Keratinocyte (primary cell): ENCODE results near the gene ATG9B. TPM values are rescaled to one million over a fixed set of nuclear protein-coding genes. Genes with fewer than 3 reads are reported as not detected.
A peak's percentile ranks its signal among the peaks of the same experiment; 100 is the strongest.

ENCODE experiments used
- DNase-seq: peaks from one replicate; pipeline ENCODE4 v3.0.0-alpha.2; 2011; ENCODE audit warnings: low read depth, missing footprints, low spot score
- FAIRE-seq: peaks from 2 replicates; lab custom pipeline; 2011; peaks lifted over from hg19 to GRCh38; lab: Jason Lieb, UNC
- H2AFZ ChIP-seq: 2 replicates; pipeline ENCODE4 v1.6.0; 2012; ENCODE audit warnings: low read length, control low read depth, inconsistent platforms; ENCODE audit not compliant: control insufficient read depth
- H3K27ac ChIP-seq: 2 replicates; pipeline ENCODE4 v1.5.1; 2011; ENCODE audit warnings: low read length; ENCODE audit not compliant: control insufficient read depth, insufficient read depth
- H3K27me3 ChIP-seq: 3 replicates; pipeline ENCODE4 v1.6.0; 2011; ENCODE audit warnings: low read length; ENCODE audit not compliant: control insufficient read depth, insufficient read depth; ENCODE audit errors: extremely low read depth
- H3K36me3 ChIP-seq, 2 experiments: 2 replicates in 1 of 2; 3 replicates in 1 of 2; pipeline ENCODE4 v1.5.1; 2011; ENCODE audit warnings: low read length in 2 of 2, mild to moderate bottlenecking in 1 of 2; ENCODE audit not compliant: control insufficient read depth in 2 of 2, insufficient read depth in 2 of 2; ENCODE audit errors: extremely low read depth in 1 of 2
- H3K4me1 ChIP-seq: 3 replicates; pipeline ENCODE4 v1.5.1; 2011; ENCODE audit warnings: low read length; ENCODE audit not compliant: control insufficient read depth, insufficient read depth; ENCODE audit errors: extremely low read depth
- H3K4me2 ChIP-seq: 3 replicates; pipeline ENCODE4 v1.6.0; 2011; ENCODE audit warnings: low read depth, low read length; ENCODE audit not compliant: control insufficient read depth, insufficient read depth; ENCODE audit errors: extremely low read depth
- H3K4me3 ChIP-seq, 3 experiments: fragments of 200-600 bp in 1 of 3; sonication (generic) in 1 of 3; 2 replicates in 2 of 3; 3 replicates in 1 of 3; pipeline ENCODE4 v1.5.1; 2011 to 2016; ENCODE audit warnings: low read length in 3 of 3, mild to moderate bottlenecking in 3 of 3, control low read depth in 2 of 3, inconsistent platforms in 1 of 3, low read depth in 1 of 3, mixed read lengths in 1 of 3, mixed run types in 1 of 3, moderate library complexity in 1 of 3; ENCODE audit not compliant: control insufficient read depth in 2 of 3, insufficient read depth in 2 of 3; ENCODE audit errors: extremely low read depth in 1 of 3
- H3K79me2 ChIP-seq: 2 replicates; pipeline ENCODE4 v1.6.0; 2012; ENCODE audit warnings: low read length; ENCODE audit not compliant: control insufficient read depth, insufficient read depth
- H3K9ac ChIP-seq: 3 replicates; pipeline ENCODE4 v1.6.0; 2011; ENCODE audit warnings: low read length; ENCODE audit not compliant: control insufficient read depth, insufficient read depth; ENCODE audit errors: extremely low read depth
- H3K9me1 ChIP-seq: 3 replicates; pipeline ENCODE4 v1.6.0; 2011; ENCODE audit warnings: low read length; ENCODE audit not compliant: control insufficient read depth, insufficient read depth; ENCODE audit errors: extremely low read depth
- H3K9me3 ChIP-seq: 2 replicates; pipeline ENCODE4 v1.5.1; 2012; ENCODE audit warnings: low read depth, low read length; ENCODE audit not compliant: control insufficient read depth
- H4K20me1 ChIP-seq: 3 replicates; pipeline ENCODE4 v1.6.0; 2011; ENCODE audit warnings: low read length; ENCODE audit not compliant: control insufficient read depth, insufficient read depth; ENCODE audit errors: extremely low read depth
- CTCF ChIP-seq, 3 experiments: IDR thresholded peaks in 1 of 3; conservative IDR thresholded peaks in 1 of 3; optimal IDR thresholded peaks in 1 of 3; 2 replicates in 2 of 3; 3 replicates in 1 of 3; pipeline versions ENCODE3 to v1.5.1; 2011; ENCODE audit warnings: low read length in 3 of 3, mild to moderate bottlenecking in 3 of 3, moderate library complexity in 2 of 3, control low read depth in 1 of 3, inconsistent platforms in 1 of 3; ENCODE audit not compliant: insufficient read depth in 2 of 3; ENCODE audit errors: extremely low read depth in 1 of 3
- EZH2 ChIP-seq: IDR thresholded peaks from one replicate; pipeline ENCODE4 v1.6.1; 2012; ENCODE audit warnings: inconsistent platforms, mild to moderate bottlenecking, low read length, moderate library complexity
- dilution Hi-C: fragments of 300-500 bp; cut with MboI; formaldehyde crosslinking; loops from one replicate; pipeline ENCODE4 v1.7.0; 2020; ENCODE audit warnings: low sequenced_read_pairs; ENCODE audit not compliant: extremely low pct_ligation_motif_present
- polyA plus RNA-seq, 5 experiments: library from polyadenylated mRNA; depleted of rRNA in 3 of 5; stranded (reverse) in 3 of 5; stranded (forward) in 1 of 5; unstranded in 1 of 5; fragments of >200 nt; gene quantifications; 1 replicate in 1 of 5; 2 replicates in 3 of 5; 3 replicates in 1 of 5; pipeline versions ENCODE4 v1.2.1 to v1.2.3, GENCODE V29; 2011 to 2012; ENCODE audit warnings: missing spikeins in 2 of 5, low read depth in 1 of 5, low replicate concordance in 1 of 5

ATG9B gene
- polyA plus RNA-seq, 1 donor (not counting 4 experiments of a cell fraction or from before 2014, with no cell fraction given): 0.12 TPM

GRCh38 chr7:151059367-151060112, 35.2 kb upstream of the ATG9B start, which contains the start of gene SLC4A2:
Gene SLC4A2, plus strand, starts transcription at chr7:151059589. Its CDS starts 2,399 bp downstream, at chr7:151061988.
- FAIRE-seq (no peak), DNase-seq (no peak)
- Histone ChIP-seq H3K4me2 (peak within 1 kb of the TSS; percentile 99), H3K79me2 (peaks cover 31% of the 10 kb centered on the region), H4K20me1 (no peaks in the 10 kb centered on the region), H3K4me3 (peak within 1 kb of the TSS; percentile 67 to 90 (median 70)), H3K36me3 (peaks cover 6 to 11% of the 10 kb centered on the region in 2 experiments), H2AFZ (peak within 1 kb of the TSS; percentile 74), H3K27ac (peak within 1 kb of the TSS; percentile 95), H3K9me1 (peaks cover 4% of the 10 kb centered on the region), H3K9ac (peak within 1 kb of the TSS; percentile 77), H3K9me3 (no peaks in the 10 kb centered on the region), H3K27me3 (no peaks in the 10 kb centered on the region), H3K4me1 (peaks cover 43% of the 10 kb centered on the region)
- dilution Hi-C loops: no loop called here
- TF ChIP-seq EZH2 (no peak), CTCF (optimal IDR thresholded peaks at IDR 0.05 in 1 of 3, IDR thresholded peaks at IDR 0.05 in 1 of 3, conservative IDR thresholded peaks at IDR 0.05 in 1 of 3; ENCODE audit: extremely low read depth in 1 of 3, insufficient read depth in 2 of 3, low read length in 3 of 3) (peak in 1 of 3 experiments; percentile 46)

- H3K4me3 ChIP-seq: peak overlapping the region; percentile 67 to 90 (median 70)
- peaks cover 31% of the 10 kb centered on the region for H3K79me2 ChIP-seq
- no peaks in the 10 kb centered on the region for H4K20me1 ChIP-seq
- peaks cover 7% of the 10 kb centered on the region in 2 experiments for H3K36me3 ChIP-seq
- no peak for TF ChIP-seq CTCF (optimal IDR thresholded peaks at IDR 0.05 in 1 of 3, IDR thresholded peaks at IDR 0.05 in 1 of 3, conservative IDR thresholded peaks at IDR 0.05 in 1 of 3; ENCODE audit: extremely low read depth in 1 of 3, insufficient read depth in 2 of 3, low read length in 3 of 3)
- no peak for TF ChIP-seq EZH2
- H3K4me1 ChIP-seq: peaks cover 43% of the 10 kb centered on the region
- peak overlapping the region; percentile 99 for H3K4me2 ChIP-seq
- no peaks in the 10 kb centered on the region for H3K9me3 ChIP-seq
- peaks cover 4% of the 10 kb centered on the region for H3K9me1 ChIP-seq
- dilution Hi-C loops: no loop called here
- no peak for FAIRE-seq
- peak overlapping the region; percentile 74 for H2AFZ ChIP-seq
- H3K27ac ChIP-seq: peak overlapping the region; percentile 95
- no peak for DNase-seq
- H3K9ac ChIP-seq: peak overlapping the region; percentile 77
- no peaks in the 10 kb centered on the region for H3K27me3 ChIP-seq
Observed at GRCh38 chr7:151058781-151059366, 34.6 kb upstream of the ATG9B start.
